ENCODE data around the gene PYGO2. TPM values are rescaled to one million over a fixed set of nuclear protein-coding genes. Genes with fewer than 3 reads are reported as not detected.

PYGO2 gene
- total and polyA plus RNA-seq, 2 of the 8 experiments (the other 6 are each of a cell fraction or from before 2014, with no cell fraction given): 31.0 to 31.6 TPM

- TF ChIP-seq ATF2 (IDR thresholded peaks at IDR 0.05; ENCODE audit: low read length) (no peak), TCF12 (IDR thresholded peaks at IDR 0.05; ENCODE audit: low read depth, low read length) (no peak), MAX (IDR thresholded peaks at IDR 0.05) (no peak), RBBP5 (IDR thresholded peaks at IDR 0.05; ENCODE audit: borderline replicate concordance, low read depth, low read length) (no peak), PHF8 (conservative IDR thresholded peaks at IDR 0.05; ENCODE audit: low read depth, low read length) (no peak)
Measured at GRCh38 chr1:154969246-154969645, 7.7 kb upstream of the PYGO2 start (continued).

Measured in H1 (cell line).